ENCODE measurements around the gene EIPR1. TPM values are rescaled to one million over a fixed set of nuclear protein-coding genes. Genes with fewer than 3 reads are reported as not detected.
"Not testable (repeated sequence)": the region's sequence is repeated elsewhere in the genome, so short reads cannot be mapped to it uniquely, and the experiment has no call there.

The EIPR1 gene
- total RNA-seq, 1 experiment from 2014 or later, result 36.9 TPM

- DNase-seq, result no peak
- peak overlapping the region; percentile 99 for H3K4me3 Mint-ChIP-seq (ENCODE audit: unreplicated experiment)
- H3K36me3 Mint-ChIP-seq (ENCODE audit: insufficient read depth, unreplicated experiment), result peaks cover 13% of the 10 kb centered on the region
- Histone ChIP-seq H3K4me1 (peaks cover 10% of the 10 kb centered on the region), H3K9me3 (no peaks in the 10 kb centered on the region), H3K36me3 (ENCODE audit: control insufficient read depth, insufficient read depth, low read length) (no peaks in the 10 kb centered on the region), H3K4me3 (ENCODE audit: low read depth, low read length) (peak overlapping the region; percentile 76), H3K27me3 (replicated peaks; ENCODE audit: control insufficient read depth, insufficient read depth, low read length) (no peaks in the 10 kb centered on the region)
- H3K27me3 Mint-ChIP-seq (ENCODE audit: insufficient read depth, unreplicated experiment), result no peaks in the 10 kb centered on the region
- ChIA-PET POLR2A (interaction anchor here (1.4 kb wide), 1 partner anchor 181 kb away, joined by 10 read pairs; the partner anchor contains the start of gene RNASEH1), CTCF (no interaction called here)
- no peak for TF ChIP-seq CTCF (IDR thresholded peaks at IDR 0.05; ENCODE audit: insufficient read depth in 1 of 2, low read depth in 1 of 2, low read length in 1 of 2, severe bottlenecking in 1 of 2, unreplicated experiment in 1 of 2)
- H3K4me1 Mint-ChIP-seq (ENCODE audit: low read depth, unreplicated experiment), result peaks cover 6% of the 10 kb centered on the region
- no peaks in the 10 kb centered on the region for H3K9me3 Mint-ChIP-seq (ENCODE audit: unreplicated experiment)
- H3K27ac Mint-ChIP-seq (ENCODE audit: unreplicated experiment), result peak overlapping the region; percentile 96
- intact Hi-C loops (cut with micrococcal nuclease; ENCODE audit: unreplicated experiment), result loop anchor here (5.0 kb wide), 1 partner anchor 140 kb away; the partner anchor contains the start of gene ADI1
- TSS peak; percentile 49 for BruUV-seq (replicated peaks)
These were observed 373 bp downstream of the EIPR1 start for GRCh38 chr2:3377279-3377611.

- Histone ChIP-seq H3K9me3 (no peaks in the 10 kb centered on the region), H3K4me1 (peaks cover 10% of the 10 kb centered on the region), H3K27me3 (replicated peaks; ENCODE audit: control insufficient read depth, insufficient read depth, low read length) (no peaks in the 10 kb centered on the region), H3K4me3 (ENCODE audit: low read depth, low read length) (peak overlapping the region; percentile 76), H3K36me3 (ENCODE audit: control insufficient read depth, insufficient read depth, low read length) (no peaks in the 10 kb centered on the region)
- no peaks in the 10 kb centered on the region for H3K27me3 Mint-ChIP-seq (ENCODE audit: insufficient read depth, unreplicated experiment)
- no peak for DNase-seq
- POLR2A ChIA-PET, result no interaction called here
- peak overlapping the region; percentile 96 for H3K27ac Mint-ChIP-seq (ENCODE audit: unreplicated experiment)
- no peaks in the 10 kb centered on the region for H3K9me3 Mint-ChIP-seq (ENCODE audit: unreplicated experiment)
- CTCF ChIA-PET, result no interaction called here
- no peak for TF ChIP-seq CTCF (IDR thresholded peaks at IDR 0.05; ENCODE audit: insufficient read depth in 1 of 2, low read depth in 1 of 2, low read length in 1 of 2, severe bottlenecking in 1 of 2, unreplicated experiment in 1 of 2)
- peaks cover 6% of the 10 kb centered on the region for H3K4me1 Mint-ChIP-seq (ENCODE audit: low read depth, unreplicated experiment)
- peak overlapping the region; percentile 99 for H3K4me3 Mint-ChIP-seq (ENCODE audit: unreplicated experiment)
- H3K36me3 Mint-ChIP-seq (ENCODE audit: insufficient read depth, unreplicated experiment), result peaks cover 12% of the 10 kb centered on the region
- no TSS peak for BruUV-seq (replicated peaks)
- intact Hi-C loops (cut with micrococcal nuclease; ENCODE audit: unreplicated experiment), result loop anchor here (5.0 kb wide), 1 partner anchor 140 kb away; the partner anchor contains the start of gene ADI1
These were observed 797 bp downstream of the EIPR1 start for GRCh38 chr2:3376821-3377220.

- DNase-seq; POLR2A ChIA-PET; H3K4me3 ChIP-seq (ENCODE audit: low read depth, low read length); CTCF ChIA-PET; H3K9me3 Mint-ChIP-seq (ENCODE audit: unreplicated experiment); H3K27ac Mint-ChIP-seq (ENCODE audit: unreplicated experiment); H3K27me3 Mint-ChIP-seq (ENCODE audit: insufficient read depth, unreplicated experiment); H3K27me3 ChIP-seq (replicated peaks; ENCODE audit: control insufficient read depth, insufficient read depth, low read length); H3K36me3 Mint-ChIP-seq (ENCODE audit: insufficient read depth, unreplicated experiment); H3K4me3 Mint-ChIP-seq (ENCODE audit: unreplicated experiment); BruUV-seq (replicated peaks); H3K36me3 ChIP-seq (ENCODE audit: control insufficient read depth, insufficient read depth, low read length); H3K4me1 ChIP-seq; H3K4me1 Mint-ChIP-seq (ENCODE audit: low read depth, unreplicated experiment); intact Hi-C loops (cut with micrococcal nuclease; ENCODE audit: unreplicated experiment); H3K9me3 ChIP-seq: not testable (repeated sequence)
These were observed 8.1 kb downstream of the EIPR1 start for GRCh38 chr2:3369340-3370181.
